ENCODE measurements around the gene ITPRIP.

ITPRIP gene

GRCh38 chr10:104337985-104338735 is at the start of gene ITPRIP:
TSS of gene ITPRIP (minus strand) at chr10:104338465. CDS start at chr10:104316051, 22,414 bp downstream.
- FAIRE-seq, result no peak

- no peak for FAIRE-seq
These were observed 49.0 kb upstream of the ITPRIP start for GRCh38 chr10:104387130-104387888.

GRCh38 chr10:104380336-104380735 is 42.1 kb upstream of the ITPRIP start:
- FAIRE-seq, result no peak

- no peak for FAIRE-seq
These were observed 38.6 kb upstream of the ITPRIP start for GRCh38 chr10:104376784-104377300.

- FAIRE-seq, result no peak
These were observed 36.3 kb upstream of the ITPRIP start for GRCh38 chr10:104374591-104374990.

GRCh38 chr10:104371753-104372152 is 33.5 kb upstream of the ITPRIP start:
- no peak for FAIRE-seq

GRCh38 chr10:104368381-104368780 is 30.1 kb upstream of the ITPRIP start:
- FAIRE-seq, result no peak

- FAIRE-seq, result no peak
These were observed 29.6 kb upstream of the ITPRIP start for GRCh38 chr10:104367904-104368303.

- no peak for FAIRE-seq
These were observed 21.5 kb upstream of the ITPRIP start for GRCh38 chr10:104359811-104360210.

GRCh38 chr10:104353325-104354048 is 15.2 kb upstream of the ITPRIP start, which contains the start of gene CFAP58:
TSS of gene CFAP58 (plus strand) at chr10:104353833. CDS start at chr10:104353898, 65 bp downstream.
- no peak for FAIRE-seq

- no peak for FAIRE-seq
These were observed 13.7 kb upstream of the ITPRIP start for GRCh38 chr10:104351919-104352318.

- no peak for FAIRE-seq
These were observed 12.9 kb upstream of the ITPRIP start for GRCh38 chr10:104351061-104351702.

- FAIRE-seq, result peak; percentile 78
These were observed 11.9 kb upstream of the ITPRIP start for GRCh38 chr10:104350127-104350635.

GRCh38 chr10:104349623-104350126 is 11.4 kb upstream of the ITPRIP start:
- FAIRE-seq, result no peak

GRCh38 chr10:104348601-104349000 is 10.3 kb upstream of the ITPRIP start:
- FAIRE-seq, result no peak

GRCh38 chr10:104347295-104348045 is 9.2 kb upstream of the ITPRIP start:
- no peak for FAIRE-seq

GRCh38 chr10:104345941-104346340 is 7.7 kb upstream of the ITPRIP start:
- no peak for FAIRE-seq

- no peak for FAIRE-seq
These were observed 7.2 kb upstream of the ITPRIP start for GRCh38 chr10:104345515-104345914.

- FAIRE-seq, result no peak
These were observed 6.0 kb upstream of the ITPRIP start for GRCh38 chr10:104344219-104344618.

- FAIRE-seq, result no peak
These were observed 4.7 kb upstream of the ITPRIP start for GRCh38 chr10:104342941-104343411.

- FAIRE-seq, result no peak
These were observed 2.4 kb upstream of the ITPRIP start for GRCh38 chr10:104340641-104341040.
